Measurements from ENCODE around the gene RABGAP1L.

DNA sequence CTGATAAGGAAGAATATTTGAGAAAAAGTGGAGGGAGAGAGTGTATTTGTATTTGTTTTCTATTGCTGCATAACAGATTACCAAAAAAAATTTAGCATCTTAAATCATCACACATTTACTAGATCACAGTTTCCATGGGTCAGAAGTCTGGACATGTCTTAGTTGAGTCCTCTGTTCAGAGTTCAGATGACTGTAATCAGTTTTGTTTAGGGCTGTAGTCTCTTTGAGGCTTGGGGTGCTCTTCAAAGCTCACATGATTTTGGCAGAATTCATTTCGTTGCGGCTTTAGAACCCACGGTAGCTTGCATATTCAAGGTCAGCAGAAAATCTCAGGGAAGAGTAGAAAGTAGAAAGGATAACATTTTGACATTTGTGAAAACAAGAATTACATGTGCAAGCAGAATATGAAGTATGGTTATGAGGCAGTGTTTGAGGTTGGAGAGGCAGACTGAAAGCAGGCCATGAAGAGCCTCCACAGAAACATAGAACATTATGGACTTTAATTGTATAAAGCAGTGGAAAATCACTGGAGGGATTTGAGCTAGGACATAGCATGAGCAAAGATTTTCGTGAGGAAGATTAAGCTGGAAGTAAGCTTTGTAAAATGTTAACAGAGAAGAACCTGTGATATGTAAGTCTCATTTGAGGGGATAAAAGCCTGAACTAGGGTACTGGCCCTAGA lies 177.8 kb downstream of the RABGAP1L start:
- TF ChIP-seq, protein P1, sequence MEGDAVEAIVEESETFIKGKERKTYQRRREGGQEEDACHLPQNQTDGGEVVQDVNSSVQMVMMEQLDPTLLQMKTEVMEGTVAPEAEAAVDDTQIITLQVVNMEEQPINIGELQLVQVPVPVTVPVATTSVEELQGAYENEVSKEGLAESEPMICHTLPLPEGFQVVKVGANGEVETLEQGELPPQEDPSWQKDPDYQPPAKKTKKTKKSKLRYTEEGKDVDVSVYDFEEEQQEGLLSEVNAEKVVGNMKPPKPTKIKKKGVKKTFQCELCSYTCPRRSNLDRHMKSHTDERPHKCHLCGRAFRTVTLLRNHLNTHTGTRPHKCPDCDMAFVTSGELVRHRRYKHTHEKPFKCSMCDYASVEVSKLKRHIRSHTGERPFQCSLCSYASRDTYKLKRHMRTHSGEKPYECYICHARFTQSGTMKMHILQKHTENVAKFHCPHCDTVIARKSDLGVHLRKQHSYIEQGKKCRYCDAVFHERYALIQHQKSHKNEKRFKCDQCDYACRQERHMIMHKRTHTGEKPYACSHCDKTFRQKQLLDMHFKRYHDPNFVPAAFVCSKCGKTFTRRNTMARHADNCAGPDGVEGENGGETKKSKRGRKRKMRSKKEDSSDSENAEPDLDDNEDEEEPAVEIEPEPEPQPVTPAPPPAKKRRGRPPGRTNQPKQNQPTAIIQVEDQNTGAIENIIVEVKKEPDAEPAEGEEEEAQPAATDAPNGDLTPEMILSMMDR (optimal IDR thresholded peaks at IDR 0.05 in 1 of 3, IDR thresholded peaks at IDR 0.05 in 1 of 3, conservative IDR thresholded peaks at IDR 0.05 in 1 of 3; ENCODE audit: extremely low read depth in 1 of 3, insufficient read depth in 2 of 3, low read length in 3 of 3), result no peak
- no peak for TF ChIP-seq EZH2 (IDR thresholded peaks at IDR 0.05; ENCODE audit: low read length)

Data from keratinocyte (primary cell).